ENCODE results near the gene ADGRA1. TPM values are rescaled to one million over a fixed set of nuclear protein-coding genes. Genes with fewer than 3 reads are reported as not detected.
A peak's percentile ranks its signal among the peaks of the same experiment; 100 is the strongest.

The ADGRA1 gene
- total RNA-seq, 4 donors from 2014 or later, result not detected

DNA sequence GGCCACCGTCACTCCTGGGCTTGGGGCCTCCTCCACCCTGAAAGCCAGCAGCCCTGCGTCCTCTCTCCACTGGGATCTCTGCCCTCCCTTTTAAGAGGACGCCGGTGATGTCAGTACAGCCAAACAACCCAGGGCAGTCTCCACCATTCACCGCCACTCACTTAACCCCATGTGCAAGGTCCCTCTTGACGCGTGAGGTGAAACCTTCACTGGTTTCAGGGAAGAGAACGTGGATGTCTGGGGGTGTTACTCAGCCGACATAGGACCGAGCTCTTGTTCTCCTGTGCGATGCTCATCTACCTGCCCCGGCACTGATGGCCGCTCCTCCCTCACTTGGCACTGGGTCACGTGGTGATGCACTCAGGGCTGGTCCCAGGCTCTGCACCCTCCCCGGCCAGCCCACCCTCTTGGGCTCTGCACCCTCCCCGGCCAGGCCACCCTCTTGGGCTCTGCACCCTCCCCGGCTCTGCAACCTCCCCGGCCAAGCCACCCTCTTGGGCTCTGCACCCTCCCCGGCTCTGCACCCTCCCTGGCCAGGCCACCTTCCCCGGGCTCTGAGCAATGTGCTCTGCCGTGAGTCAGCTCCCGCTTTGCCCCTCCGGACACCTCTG lies 36.1 kb downstream of the ADGRA1 start:
- TF ChIP-seq CTCF (IDR thresholded peaks at IDR 0.05 in 4 of 5, conservative IDR thresholded peaks at IDR 0.05 in 1 of 5) (no peak), POLR2A (IDR thresholded peaks at IDR 0.05) (no peak)
- Histone ChIP-seq H3K4me3 (no peak overlapping the region), H3K4me1 (no peaks in the 10 kb centered on the region), H3K36me3 (no peaks in the 10 kb centered on the region), H3K9me3 (no peaks in the 10 kb centered on the region), H3K27ac (no peak overlapping the region), H3K27me3 (peaks cover 0 to 8% (median 0%) of the 10 kb centered on the region in 3 donors)
- DNase-seq (peak in 1 of 2 donors; percentile 7), ATAC-seq (no peak)
- intact Hi-C loops (cut with DNase I; ENCODE audit: low total_unique reads), result loop anchor here (1.0 to 10.0 kb wide), 3 partner anchors 89 to 287 kb away; no protein-coding TSS in a partner anchor
- in situ Hi-C loops (cut with MboI; ENCODE audit: low sequenced_read_pairs in 4 of 4), result loop anchor here in 2 of 4 donors (10.0 to 25.0 kb wide), 2 partner anchors 179 to 187 kb away; partner anchors contain the start of gene CFAP46 (in 2 of the 2)

DNA sequence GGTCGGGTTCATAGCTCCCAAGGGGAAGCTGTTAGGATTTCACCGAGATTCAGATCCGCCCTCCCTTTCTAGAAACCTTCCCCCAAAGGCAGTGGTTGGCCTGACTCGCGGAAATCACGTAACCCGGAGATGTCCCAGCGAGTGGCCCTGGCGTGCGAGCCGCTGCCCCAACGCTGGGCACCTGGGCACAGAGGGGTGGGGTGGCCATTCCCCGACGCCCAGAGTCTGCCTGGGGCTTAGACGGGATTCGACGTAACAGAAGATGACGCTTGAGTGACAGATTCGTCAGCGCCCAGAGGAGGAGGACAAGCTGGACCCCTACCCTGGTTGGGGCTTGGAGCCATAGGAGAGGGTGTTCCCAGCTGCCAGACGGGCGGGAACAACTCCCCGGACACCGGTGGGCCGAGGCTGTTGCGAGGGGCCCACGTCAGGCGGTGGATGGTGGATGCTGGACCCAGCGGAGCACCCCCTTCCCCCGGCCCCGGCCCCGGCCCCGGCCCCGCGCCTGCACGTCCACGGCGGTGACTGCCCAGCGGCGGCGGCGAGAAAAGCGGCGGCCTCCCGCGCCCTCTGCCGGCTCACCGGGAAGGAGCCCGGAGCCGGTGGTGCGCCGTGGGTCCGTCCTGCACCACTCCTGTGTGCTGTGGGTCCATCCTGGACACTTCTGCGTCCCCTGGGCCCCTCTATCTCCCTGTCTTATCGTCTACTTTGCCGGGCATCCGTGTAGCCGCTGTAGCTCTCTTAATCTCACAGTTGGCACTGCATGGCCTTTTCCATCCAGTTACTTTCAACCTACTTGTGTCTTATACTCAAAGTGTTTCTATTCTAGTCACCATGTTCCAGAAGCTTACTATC lies 36.9 kb downstream of the ADGRA1 start:
- peak; percentile 73 to 89 for ATAC-seq

GRCh38 chr10:133125901-133126300 lies 38.2 kb downstream of the ADGRA1 start:
- no peak for DNase-seq
- intact Hi-C loops (cut with DNase I; ENCODE audit: low total_unique reads), result loop anchor here (10.0 kb wide), 1 partner anchor 91 kb away; no protein-coding TSS in a partner anchor

More for the DNA sequence above, 36.9 kb downstream of the ADGRA1 start:
- in situ Hi-C loops (cut with MboI; ENCODE audit: low sequenced_read_pairs in 4 of 4) (loop anchor here in 2 of 4 donors (10.0 to 25.0 kb wide), 2 partner anchors 180 to 187 kb away; partner anchors contain the start of gene CFAP46 (in 2 of the 2)), intact Hi-C loops (cut with DNase I; ENCODE audit: low total_unique reads) (loop anchor here (1.0 to 10.0 kb wide), 3 partner anchors 90 to 287 kb away; no protein-coding TSS in a partner anchor)
- no peak for TF ChIP-seq POLR2A (IDR thresholded peaks at IDR 0.05)
- peak; percentile 36 to 84 (median 55) for TF ChIP-seq CTCF (IDR thresholded peaks at IDR 0.05 in 4 of 5, conservative IDR thresholded peaks at IDR 0.05 in 1 of 5)
- Histone ChIP-seq H3K4me1 (no peaks in the 10 kb centered on the region), H3K27me3 (peaks cover 0 to 8% (median 0%) of the 10 kb centered on the region in 3 donors), H3K27ac (no peak overlapping the region), H3K9me3 (no peaks in the 10 kb centered on the region), H3K4me3 (no peak overlapping the region), H3K36me3 (no peaks in the 10 kb centered on the region)
- DNase-seq, result peak in 1 of 2 donors; percentile 18

More at GRCh38 chr10:133125901-133126300, 38.2 kb downstream of the ADGRA1 start:
- H3K27ac ChIP-seq, result no peak overlapping the region
- peaks cover 0 to 8% (median 0%) of the 10 kb centered on the region in 3 donors for H3K27me3 ChIP-seq
- TF ChIP-seq CTCF (IDR thresholded peaks at IDR 0.05 in 4 of 5, conservative IDR thresholded peaks at IDR 0.05 in 1 of 5), result no peak
- no peak for TF ChIP-seq POLR2A (IDR thresholded peaks at IDR 0.05)
- no peaks in the 10 kb centered on the region for H3K36me3 ChIP-seq
- H3K4me1 ChIP-seq, result no peaks in the 10 kb centered on the region
- H3K9me3 ChIP-seq, result no peaks in the 10 kb centered on the region
- H3K4me3 ChIP-seq, result no peak overlapping the region
- no peak for ATAC-seq
- in situ Hi-C loops (cut with MboI; ENCODE audit: low sequenced_read_pairs in 4 of 4), result loop anchor here in 1 of 4 donors (10.0 kb wide), 1 partner anchor 181 kb away; the partner anchor contains the start of gene CFAP46

All from gastrocnemius medialis (tissue), 4 donors.